Measurements from ENCODE around the gene SNTG2.

SNTG2 gene

DNA sequence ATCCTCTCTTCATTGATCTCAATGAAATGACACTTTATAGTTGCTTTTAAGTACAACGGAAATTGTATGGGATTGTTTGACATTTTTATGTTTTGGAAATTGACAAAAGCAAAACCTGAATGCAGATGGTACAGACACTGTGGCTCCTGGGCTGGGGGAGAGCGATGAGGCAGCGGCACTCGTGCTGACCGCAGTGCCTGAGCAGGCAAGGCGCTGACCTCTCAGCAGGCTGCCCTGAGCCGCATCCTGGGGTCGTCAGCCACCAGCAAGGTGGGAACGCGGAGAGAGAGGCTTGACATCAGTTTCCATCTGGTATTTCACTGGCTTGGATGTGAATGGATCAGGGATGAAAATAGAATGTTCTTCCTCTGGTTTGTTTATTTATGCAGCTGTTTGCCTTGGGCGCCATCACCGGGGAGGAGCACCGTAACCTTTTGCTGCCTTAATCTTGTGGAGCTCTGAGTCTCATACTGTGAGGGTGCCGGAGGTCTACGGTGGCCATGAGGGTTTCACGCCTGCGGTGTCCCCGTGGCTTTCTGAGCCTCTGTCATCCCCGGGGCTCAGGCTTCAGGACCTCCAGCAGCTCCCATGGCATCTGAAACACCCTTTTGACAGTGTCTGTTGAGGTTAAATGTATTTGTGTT is 367.8 kb downstream of the SNTG2 start:
- DNase-seq (ENCODE audit: low read depth in 2 of 2) = no peak

DNA sequence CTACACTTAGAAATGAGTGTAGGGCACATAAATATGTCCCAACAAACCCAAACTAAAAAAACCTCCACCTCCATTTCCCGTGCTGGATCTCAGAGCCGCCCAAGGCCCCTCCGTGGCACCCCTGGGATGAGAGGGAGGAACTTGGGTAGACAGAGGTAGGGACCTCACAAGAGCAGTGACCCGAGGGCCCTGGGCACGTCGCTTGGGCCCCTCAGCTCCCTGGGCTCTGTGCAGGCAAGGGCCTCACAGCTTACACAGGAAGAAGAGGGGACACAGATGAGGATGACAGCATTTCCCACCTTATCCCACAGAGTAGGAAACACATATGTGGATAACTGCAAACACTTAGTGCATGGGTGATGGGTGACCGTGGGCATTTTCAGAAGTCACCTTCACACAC is 368.7 kb downstream of the SNTG2 start:
- DNase-seq (ENCODE audit: low read depth in 2 of 2) = no peak

DNA sequence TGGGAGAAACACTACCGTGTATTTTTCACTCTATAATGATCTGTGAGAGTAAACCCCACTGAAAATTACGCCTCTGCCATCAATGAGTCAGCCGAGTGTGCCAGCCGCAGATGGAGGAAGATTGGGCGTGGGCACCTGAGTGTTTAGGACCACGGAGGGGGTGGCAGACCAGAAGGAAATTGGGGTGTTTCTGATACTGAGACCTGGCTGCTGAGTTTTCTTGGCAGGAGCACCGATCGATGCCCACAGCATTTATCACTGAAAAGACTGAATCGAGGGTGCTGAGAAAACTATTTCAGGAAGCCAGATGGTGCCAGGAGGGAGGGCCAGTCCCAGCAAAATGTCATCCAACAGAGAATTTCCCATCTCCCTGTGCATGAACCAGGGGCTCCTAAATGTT is 370.7 kb downstream of the SNTG2 start:
- DNase-seq (ENCODE audit: low read depth in 2 of 2) = no peak

DNA sequence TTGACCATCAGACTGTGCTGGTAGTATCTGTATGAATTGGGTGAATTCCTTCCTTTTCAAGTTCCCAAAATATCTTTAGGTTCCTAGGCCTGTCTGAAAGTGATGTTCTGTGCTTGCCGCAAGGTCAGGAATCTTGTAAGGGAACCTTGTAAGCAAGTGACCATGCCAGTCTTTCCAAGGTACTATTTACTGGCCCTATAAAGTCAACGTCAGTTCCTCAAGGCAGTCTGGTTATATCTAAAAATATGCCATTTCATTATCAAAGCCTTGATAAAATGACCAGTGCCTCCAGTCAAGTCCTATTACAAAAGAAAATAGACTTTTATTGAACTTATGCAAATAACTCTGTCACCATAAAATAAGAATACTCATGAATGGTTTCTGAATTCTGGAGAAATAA is 374.2 kb downstream of the SNTG2 start:
- DNase-seq (ENCODE audit: low read depth in 2 of 2) = no peak

DNA sequence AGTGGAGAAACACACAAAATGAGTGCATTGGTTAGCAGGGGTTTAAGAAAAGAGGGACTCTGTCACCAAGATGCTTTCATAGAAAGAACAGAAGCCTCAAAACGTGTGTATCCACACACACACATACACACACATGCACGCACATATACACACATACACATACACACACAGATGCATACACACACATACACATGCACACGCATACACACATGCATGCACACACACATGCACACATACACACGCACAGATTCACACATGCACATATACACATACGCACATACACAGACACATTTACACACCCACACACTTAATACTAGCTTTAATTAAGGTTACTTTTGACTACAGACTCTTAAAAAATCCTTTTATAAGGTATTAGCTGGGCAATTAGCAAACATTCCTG is 378.0 kb downstream of the SNTG2 start:
- no peak for DNase-seq (ENCODE audit: low read depth in 2 of 2)

DNA sequence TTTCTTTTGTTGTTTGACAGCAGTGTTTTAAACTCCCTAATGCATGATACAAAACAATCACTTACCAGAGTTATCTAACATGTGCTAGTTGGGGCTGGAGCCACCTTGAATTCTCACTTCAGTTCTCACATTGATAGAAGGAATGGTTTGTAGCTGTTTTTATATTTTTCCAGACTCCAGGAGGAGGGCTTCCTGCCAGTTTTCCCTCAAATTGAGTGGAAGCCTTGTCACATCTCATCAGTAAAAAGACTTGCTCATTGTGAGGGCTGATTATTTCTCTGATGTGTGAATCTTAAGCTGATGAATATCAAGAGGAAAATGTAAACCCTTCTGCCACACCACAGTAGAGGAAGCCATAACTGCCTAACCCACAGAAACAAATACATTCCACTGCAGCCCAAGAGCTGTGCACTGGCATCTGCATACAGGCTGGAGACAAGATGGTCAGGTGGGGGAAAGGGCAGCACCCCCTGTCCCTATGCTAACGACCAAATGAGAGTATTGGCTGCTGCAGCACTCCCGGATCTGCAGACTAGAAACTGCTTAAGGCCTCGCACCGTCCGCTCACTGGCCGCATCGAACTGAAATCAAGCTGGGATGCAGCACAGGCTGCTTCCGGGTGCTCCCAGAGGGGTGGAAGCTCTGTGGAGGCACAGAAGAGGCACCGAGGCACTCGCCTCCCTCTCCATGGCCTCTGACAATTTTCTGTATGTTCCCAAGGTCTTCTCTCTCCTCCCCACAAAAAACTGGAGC is 388.9 kb downstream of the SNTG2 start:
- DNase-seq (ENCODE audit: low read depth in 2 of 2) = no peak

DNA sequence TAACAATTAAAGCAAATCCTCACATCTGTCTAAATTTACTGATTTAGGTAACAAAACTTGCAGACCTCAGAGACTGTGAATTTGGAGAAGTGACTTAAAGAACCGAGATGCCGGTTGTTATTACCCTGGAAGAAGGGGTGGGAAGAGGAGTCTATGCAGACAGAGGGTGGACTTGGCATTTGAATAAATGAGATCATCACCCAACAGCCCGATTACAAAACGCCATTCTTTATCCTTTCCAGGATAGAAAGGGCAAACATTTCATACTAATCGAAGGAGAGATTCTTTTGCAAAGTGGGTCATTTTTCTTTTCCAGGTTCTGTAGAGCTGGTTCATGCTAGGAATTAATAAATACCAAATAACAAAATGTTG is 389.5 kb downstream of the SNTG2 start:
- DNase-seq (ENCODE audit: low read depth in 2 of 2) = no peak

DNA sequence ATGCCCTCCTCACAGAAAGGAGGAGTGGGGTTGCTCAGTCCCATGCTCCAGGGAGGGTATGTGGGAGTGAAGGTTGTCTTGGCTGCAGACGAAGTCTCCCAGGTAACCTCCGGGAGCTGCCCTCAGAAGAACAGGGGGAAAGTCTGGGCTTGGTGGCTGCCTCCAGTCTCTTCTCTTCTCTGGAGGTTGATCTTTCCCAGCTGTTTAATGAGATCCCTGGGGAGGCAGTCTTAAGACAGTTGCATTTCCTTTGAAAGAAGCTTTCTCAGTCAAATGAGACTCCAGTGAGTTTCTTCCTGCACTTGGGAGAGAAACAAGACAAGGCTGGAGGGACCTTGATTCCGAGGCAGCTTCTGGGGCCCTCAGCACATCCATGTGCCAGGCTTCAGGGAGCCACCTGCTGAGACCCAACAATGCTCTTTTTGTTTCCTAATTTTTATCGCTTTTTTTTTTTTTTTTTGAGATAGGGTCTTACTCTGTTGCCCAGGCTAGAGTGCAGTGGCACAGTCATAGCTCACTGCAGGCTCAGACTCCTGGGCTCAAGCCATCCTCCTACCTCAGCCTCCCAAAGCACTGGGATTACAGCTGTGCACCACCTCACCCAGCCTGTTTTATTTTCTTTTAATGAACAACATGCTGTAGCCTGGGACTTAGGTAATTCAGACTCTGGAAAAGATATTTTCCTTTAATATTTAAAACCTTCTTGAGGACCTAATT is 390.9 kb downstream of the SNTG2 start:
- no peak for DNase-seq (ENCODE audit: low read depth in 2 of 2)

DNA sequence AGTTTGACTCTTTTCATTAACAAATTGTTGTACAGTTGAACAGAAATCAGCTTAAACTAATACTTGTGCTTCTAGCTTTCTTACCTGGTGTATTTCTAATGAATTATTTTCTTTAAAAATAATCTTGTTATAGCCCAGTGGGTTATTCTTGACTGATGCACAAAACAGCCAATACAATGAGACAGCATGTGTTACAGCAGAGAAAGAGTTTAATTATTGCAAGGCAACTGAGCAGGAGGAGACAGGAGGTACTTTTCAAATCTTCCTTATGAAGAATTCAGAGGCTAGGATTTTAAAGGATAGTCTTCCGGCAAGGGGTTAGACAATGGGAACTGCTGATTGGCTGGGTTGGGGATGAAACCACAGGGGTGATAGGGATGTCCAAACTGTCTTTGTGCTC is 398.1 kb downstream of the SNTG2 start:
- DNase-seq (ENCODE audit: low read depth in 2 of 2) = no peak

DNA sequence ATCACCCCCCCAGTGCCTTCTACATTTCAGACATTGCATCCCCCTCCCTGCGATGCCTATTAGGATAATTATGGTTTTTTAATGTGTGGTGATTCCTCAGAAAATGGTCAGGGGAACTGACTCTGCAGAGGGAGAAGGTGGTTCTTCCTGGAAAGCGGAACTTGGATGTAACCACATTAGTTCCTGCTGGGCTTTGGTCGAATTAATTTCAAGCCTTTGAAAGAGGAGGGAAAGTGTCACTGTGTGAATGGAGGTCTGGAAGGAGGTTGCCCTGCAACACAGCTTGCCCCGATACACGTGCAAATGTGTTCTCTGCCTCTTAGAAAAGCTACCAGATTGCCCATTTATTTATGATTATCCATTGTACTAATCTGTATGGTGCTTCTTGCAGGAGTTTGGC is 399.5 kb downstream of the SNTG2 start:
- no peak for DNase-seq (ENCODE audit: low read depth in 2 of 2)

DNA sequence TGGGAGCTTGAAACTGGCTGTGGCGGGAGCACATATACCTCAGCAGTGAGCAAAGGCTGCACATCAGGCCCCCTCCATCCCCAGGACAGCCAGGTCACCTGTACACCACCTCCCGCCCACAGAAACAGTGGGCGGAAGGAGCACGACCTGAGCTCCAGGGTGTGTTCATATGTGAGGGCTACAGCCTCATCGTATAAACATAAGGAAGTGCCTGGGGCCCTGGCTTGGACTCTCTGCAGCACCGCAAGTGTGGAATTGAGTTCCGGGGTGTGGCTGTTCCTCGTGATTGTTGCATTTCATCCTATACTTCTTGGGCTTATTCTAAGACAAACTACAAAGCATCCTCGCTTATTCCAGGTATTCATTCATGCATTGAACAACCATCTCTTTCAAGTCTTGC is 402.5 kb downstream of the SNTG2 start:
- DNase-seq (ENCODE audit: low read depth in 2 of 2) = no peak

DNA sequence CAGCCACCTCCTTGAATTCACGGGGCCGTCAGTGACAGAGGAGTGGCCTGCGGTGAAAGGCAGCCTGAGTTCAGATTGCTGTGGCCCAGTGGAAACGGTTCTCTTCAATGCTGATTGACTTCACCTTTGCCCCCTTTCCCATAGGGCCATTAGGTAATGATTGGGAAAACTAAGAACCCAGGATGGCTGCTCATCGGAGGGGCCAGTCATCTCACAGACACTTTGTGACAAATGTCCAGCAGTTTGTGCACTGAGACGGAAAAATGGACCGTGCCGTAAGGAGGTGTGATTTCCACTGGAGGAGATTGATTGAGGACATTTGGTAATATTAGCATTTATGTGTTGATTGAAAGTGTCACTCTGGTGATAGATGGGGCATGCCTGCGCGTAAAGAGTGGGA is 402.9 kb downstream of the SNTG2 start:
- no peak for DNase-seq (ENCODE audit: low read depth in 2 of 2)

DNA sequence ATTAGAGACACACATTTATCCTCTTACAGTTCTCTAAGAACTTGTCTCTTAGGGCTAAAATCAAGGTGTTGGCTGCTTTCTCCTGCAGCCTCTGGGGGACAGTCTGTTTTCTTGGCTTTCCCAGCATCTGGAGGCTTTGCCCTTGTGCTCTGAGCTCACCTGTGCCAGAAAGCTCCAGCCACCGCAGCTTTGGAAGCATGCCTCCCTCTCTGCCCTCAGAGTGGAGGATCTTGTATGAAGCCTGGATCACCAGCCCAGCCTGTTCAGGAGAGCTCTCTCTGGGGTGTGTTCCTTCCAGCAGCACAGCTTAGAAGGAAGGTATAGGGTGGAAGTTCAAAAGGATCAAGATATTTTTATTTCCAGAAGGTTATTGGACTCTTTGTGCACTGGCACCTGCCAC is 409.5 kb downstream of the SNTG2 start:
- no peak for DNase-seq (ENCODE audit: low read depth in 2 of 2)

DNA sequence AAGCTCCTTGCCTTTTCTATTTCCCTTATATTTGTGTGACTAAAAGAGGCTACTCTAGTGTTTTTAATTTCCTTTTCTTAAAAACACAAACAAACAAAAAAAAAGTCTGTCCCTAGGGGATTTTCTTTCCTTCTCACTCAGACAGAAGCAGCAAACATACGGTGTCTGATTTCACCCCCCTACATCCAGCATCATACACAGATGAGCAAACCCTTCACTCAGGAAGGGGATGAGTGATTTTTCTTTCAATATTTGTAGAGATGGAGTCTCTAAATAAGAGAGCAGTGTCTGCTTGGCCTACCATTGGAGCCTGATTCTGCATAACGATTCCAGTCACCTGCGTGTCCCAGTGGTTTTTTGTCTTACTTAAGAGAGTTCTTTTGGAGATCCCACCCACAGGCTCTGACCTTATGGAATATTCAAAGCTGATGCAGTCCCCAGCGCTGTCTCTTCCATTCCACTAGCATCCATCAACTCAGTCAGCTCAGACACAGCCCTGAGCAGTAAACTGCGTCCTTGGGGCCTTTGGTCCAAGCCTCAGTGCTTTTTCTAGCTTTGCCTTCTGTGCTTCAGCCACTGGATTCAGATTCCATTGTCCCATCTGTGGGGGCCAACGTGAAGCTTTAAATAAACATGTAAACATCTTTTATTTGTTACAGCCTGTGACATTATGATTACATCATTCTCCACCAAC is 410.1 kb downstream of the SNTG2 start:
- no peak for DNase-seq (ENCODE audit: low read depth in 2 of 2)

DNA sequence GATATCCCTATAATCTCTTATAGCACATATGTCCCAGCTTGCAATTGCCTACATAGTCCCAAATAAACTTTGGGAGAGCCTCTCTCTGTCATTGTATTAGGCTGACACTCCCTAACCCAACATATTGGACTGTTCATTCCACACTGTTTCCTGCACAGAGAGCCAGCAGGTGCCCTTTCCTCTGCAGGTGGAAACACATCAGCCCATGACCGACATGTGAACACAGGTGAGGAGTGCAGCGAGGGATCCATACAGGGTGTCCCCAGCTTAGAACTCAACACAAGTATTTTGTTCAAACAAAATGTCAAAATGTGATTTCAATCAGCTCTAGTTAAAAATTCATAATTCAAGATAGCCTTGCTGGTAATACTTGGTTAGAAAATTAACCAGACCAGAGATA is 412.7 kb downstream of the SNTG2 start:
- DNase-seq (ENCODE audit: low read depth in 2 of 2) = no peak

DNA sequence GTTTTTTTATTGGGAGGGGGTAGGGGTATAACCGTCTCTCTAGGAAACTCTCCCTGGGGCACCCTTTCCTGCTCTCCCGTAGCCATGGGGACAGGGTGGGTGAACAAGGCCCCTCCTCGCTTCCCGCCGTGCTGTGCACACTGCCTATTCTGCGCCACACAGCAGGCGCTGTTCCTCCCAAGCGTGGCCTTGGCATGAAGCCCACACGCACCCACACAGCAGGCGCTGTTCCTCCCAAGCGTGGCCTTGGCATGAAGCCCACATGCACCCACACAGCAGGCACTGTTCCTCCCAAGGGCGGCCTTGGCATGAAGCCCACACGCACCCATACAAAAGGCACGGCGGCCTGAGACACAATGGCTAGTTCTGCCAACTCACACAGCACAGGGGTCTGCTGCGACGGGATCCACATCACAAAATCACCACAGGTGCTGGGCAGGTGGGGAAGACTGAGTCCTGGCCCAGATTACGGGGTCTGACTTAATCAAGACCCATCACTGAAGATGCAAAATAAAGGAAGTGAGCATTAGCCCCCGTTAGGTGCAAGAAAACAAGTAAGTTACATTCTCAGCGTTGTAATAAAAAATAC is 416.0 kb downstream of the SNTG2 start:
- no peak for DNase-seq (ENCODE audit: low read depth in 2 of 2)

DNA sequence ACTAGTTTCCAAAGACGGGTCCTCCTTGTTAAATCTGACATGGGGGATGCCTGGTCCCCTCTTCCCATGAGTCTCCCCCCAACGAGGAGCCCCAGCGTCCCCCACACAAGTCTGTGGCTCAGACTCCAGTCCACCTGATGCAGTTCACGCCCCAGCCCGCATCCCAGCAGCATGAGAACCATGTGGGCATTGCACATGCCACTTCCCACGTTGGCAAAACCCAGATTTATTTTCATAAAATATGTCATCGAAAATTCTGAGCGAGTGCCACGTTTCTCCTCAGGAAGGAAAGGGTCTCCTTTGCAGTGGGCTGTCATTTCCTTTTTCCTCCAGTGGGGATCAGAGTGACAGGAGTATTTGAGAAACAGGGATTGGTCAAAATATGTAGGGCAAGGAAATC is 417.0 kb downstream of the SNTG2 start:
- no peak for DNase-seq (ENCODE audit: low read depth in 2 of 2)

DNA sequence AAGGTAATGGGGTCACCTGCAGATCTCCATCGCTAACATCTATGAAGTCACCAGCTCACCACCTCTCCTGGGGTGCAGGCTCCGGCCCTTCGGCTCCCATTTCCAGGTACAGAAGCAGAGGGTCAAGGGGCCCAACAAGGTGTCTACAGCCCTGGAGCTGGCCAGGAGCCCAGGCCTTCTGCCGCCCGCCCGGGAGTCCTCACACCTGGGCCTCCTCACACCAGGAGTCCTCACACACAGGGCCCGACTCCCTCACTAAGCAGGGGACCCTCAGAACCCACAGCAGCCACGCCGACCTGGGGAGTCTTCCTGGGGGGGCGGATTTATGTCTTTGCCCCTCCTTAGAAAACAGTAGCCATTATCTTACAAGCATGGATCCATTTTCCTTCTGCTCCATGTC is 419.3 kb downstream of the SNTG2 start:
- no peak for DNase-seq (ENCODE audit: low read depth in 2 of 2)

DNA sequence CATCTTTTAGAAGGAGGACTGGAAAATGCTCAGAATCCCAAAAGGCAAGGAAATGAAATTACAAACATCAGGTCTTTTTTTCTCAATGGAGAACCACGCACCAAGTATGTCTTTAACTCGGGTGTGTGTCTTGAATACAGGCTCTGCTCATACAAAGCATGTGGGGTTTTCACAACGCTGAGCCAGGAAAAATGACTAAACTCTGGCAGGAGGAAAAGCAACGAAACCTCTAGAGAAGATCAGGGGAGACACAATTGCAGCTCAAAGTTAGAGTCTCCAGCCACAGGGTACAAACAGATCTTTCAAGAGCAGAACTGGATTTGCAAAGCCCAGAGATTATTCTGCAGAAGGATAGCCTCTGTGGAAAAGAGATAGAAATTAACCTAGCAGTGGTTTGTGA is 419.8 kb downstream of the SNTG2 start:
- no peak for DNase-seq (ENCODE audit: low read depth in 2 of 2)

DNA sequence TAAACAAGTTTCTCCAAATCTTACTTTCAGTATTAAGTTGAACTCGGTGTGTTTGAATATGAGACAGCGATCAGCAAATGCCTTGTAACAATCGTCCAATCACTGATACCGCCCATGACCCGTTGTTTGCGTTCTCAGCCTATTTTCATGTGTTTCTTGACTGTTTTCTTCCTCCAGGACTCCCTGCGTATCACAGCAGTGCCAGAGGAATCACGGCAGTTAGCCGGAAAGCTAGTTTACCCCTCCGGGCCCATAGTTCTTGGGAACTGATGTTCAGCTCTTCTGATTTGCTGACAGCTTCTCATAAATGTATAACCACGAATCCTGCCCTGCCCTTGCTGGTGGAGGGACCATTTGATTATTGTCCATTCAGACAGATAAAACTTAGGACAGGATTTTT is 420.4 kb downstream of the SNTG2 start:
- DNase-seq (ENCODE audit: low read depth in 2 of 2) = no peak

DNA sequence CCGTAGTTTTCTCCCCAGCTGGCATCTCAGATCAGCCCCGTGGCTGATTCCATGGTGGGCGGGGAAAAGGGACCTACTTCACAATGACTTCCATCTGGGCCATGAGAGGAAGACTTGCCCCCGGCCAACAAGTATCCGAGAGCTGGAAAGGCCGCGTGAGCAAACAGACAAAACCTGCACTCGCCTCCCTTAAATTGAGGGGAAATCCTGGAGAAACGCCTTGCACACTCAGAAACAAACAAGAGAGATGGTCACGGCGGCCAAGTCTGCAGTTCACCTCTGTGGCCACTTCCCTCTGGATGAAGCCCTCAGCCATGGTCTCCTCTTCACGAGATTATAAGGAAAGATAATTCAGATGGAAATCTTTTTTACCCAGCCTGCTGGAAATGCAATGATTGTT is 423.2 kb downstream of the SNTG2 start:
- DNase-seq (ENCODE audit: low read depth in 2 of 2) = no peak

DNA sequence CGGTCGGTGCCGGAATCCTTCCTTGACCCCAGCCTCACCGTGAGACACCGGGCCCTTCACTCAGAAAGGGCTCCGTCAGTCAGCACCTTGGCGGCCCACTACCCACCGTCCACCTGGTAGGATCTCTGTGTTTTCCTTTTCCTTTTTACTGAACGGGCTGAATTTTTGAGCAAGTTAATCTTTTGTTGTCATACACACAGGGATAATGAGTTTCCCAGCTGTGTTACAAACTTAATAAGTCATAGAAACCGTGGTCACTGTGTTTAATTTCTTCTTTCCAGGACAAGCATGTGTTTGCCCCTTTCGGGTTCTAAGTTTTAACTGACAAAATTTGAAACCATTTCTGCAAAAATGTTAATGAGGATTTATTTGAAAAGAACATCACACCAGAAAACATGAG is 423.6 kb downstream of the SNTG2 start:
- no peak for DNase-seq (ENCODE audit: low read depth in 2 of 2)

Measured in stimulated activated CD4-positive, alpha-beta T cell treated with anti-CD3 and anti-CD28 coated beads, Interleukin-15, amount 100 ng/mL, for 48 hours (primary cell).